ENCODE measurements around the gene GINS1.
A peak's percentile ranks its signal among the peaks of the same experiment; 100 is the strongest.
"Not testable (repeated sequence)": the region's sequence is repeated elsewhere in the genome, so short reads cannot be mapped to it uniquely, and the experiment has no call there.

The GINS1 gene

DNA sequence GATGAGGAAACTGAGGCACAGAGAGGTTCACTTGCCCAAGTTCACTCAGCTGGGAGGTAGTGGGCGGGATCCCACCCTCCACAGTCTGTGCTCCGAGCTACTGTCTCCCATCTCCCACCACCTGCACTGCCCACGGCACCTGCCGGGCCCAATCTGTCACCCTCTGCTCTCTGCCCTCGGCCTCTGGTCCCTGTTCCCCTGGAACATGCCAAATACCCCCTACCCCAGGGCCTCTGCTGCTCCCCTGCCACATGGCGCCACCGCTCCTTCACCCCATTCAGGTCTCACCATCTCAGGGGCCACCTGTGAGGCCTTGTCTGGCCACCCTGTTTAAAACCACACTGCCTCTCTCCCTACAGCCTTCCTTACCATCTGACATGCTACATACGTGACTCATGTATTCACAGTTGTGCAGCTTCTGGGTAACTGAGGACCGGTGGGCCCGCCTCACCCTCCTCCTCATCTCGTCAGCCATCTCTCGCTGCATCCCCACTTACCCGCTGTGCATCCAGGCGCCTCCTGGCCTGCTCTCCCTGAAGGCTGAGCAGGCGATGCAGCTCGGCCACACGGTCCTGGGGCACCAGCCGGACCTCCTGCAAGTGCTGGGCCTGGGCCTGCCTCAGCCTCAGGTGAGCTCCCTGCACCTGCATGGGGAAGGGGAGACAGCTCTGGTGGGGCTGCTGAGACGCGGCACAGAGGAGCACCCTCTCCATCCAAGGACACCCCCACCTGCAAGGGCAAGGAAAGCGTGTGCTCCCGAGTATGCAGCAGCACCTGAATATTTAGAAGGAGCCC lies 50.6 kb downstream of the GINS1 start:
- DNase-seq = no peak

DNA sequence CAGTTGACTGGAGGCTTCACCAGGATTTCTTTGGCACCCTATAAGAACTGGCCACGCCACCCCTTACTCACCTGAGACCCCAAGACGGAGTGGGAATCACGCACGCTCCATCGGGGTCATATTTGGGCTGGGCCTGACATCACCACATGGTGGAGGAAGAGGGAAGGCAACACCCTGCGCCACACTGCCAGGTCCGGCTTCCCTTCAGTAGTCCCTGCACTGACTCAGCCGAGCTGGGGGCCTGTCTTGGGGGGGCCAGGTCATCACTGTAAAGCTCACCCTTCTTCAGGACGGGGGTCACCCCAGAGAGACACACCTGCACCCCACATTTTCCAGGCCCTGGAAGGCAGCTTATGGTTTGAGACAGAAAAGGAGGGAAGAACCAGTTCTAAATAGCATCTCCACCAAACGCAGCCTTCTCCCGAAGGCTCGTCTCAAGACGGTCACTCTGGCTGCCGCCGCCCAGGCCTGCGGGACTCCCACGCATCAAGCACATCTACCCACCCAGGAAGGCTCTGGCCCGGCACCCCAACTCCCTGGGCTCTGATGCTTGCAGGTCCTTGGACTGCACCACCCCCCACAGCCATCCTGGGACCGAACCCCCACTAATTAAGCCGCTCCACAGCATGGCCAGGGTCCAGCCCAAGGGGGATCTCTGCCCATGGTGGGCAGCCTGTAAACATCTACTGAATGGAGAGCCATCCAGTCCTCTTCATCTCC lies 51.8 kb downstream of the GINS1 start:
- no peak for DNase-seq

DNA sequence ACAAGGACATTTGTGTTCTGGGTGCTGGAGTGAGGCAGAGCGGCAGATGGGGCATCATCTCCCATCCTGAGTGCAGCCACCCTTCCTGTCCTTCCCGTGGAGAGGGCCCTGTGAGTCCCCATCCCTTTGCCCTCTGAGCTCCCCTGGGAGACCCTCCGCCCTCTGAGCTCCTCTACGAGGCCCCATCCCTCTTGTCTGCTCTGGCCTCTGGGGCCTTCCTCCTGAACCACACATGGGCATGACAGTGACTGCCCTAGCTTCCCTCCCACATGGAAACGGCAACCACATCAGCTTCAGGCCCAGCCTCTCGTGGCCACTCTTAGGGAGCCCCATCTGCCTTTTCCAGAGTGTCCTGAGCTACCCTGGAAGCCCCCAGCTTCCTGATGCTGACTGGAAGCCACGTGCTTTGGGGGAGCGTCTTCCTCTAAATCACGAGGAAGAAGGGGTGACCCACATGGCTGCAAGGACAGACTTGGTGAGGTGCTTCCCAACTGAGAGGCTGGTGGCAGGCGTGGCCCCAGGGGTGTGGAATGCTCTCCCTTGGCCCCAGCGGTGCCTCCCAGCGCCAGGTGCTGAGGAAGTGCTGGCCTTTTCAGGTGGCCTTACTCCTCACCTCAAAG lies 52.6 kb downstream of the GINS1 start:
- DNase-seq = no peak

DNA sequence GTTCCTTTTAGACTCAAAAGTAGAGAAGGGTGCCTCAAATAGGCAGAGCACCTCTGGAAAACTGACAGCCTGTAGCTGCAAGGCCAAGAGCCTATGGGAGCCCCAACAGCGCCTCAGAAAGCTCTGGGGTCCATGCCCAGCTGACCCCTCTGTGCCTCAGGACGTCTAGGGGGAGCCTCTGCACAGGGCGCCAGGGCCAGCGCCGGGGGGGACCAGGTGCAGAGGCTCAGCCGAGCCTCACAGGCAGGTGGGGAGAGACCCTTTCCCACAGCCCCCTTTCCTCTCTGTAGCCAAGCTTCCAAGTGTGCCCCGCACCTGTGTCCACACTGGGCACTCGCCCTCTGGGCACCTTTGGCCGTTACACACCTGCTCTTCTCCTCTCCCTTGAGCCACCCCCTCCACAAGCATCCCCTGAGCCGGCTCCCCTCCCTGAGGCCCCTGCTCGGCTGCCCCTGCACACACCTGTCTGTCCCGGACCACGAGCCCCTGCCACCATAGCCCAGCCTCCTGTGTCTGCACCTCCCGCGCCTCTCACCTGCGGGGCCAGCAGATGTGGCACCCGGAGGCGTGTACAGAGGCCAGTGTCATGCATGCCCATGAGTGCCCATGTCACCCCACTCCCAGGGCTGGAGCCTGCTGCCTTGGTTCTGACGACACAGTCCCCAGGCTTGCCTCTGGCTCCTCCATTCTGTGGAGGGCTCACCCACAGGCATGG lies 53.2 kb downstream of the GINS1 start:
- no peak for DNase-seq

DNA sequence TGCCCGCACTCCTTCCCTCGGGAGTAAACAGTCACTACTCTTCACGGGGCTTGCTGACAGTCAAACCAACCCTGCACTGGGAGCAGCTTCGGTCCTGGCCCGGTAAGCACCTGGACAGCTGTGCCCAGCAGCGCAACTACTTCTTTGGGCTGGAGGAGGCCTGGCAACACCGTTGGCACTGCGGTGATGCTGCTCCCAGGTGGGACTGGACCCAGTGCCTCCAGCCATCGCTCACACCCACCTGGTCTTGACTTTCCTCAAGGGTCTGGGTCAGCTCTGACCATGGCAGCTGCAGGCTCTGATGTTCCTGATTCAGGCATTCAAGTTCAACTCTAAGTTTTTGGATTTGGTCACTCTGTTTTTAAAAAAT lies 53.8 kb downstream of the GINS1 start:
- DNase-seq = no peak

- no peak for DNase-seq
Observed at GRCh38 chr20:25461786-25462545, 54.5 kb downstream of the GINS1 start.

- DNase-seq = no peak
Observed at GRCh38 chr20:25464501-25465242, 57.2 kb downstream of the GINS1 start.

DNA sequence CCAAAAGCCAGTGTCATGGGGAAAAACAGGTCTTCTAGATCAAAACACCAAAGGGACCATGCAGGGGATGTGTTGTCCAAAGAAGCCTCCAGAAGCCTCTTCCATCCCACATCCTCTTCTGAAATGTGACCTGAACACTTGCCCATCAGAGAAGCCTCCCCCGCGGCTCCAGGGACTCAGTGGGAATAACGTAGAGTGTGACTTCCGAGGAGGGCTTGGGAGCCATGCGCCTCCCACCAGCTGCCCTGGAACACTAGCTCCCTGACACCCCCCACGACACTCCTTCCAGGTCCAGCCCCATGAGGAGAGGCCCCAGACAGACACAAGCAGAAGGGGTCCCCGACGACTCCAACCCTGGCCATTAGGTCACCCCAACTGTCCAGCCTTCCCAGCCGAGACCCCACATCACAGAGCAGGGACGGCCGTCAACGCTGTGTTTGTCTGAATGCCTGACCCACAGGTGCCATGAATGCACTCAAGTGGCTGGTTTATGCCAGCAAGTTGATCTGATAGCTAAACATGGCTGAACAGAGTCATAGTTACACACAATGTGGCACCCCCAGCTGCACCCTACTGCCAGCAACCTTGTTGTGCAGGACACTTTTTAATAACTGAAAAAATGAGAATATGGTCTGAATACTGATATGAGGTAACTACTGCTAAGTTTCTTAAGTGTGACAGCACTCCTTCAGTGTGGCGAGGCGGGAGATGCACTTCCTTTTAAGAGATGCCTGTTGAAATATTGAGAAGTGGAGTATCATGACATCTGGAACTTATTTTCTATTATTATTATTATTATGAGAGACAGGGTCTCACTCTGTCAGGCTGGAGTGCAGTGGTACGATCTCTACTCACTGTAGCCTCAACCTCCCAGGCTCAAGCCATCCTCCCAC lies 58.0 kb downstream of the GINS1 start:
- DNase-seq = no peak

DNA sequence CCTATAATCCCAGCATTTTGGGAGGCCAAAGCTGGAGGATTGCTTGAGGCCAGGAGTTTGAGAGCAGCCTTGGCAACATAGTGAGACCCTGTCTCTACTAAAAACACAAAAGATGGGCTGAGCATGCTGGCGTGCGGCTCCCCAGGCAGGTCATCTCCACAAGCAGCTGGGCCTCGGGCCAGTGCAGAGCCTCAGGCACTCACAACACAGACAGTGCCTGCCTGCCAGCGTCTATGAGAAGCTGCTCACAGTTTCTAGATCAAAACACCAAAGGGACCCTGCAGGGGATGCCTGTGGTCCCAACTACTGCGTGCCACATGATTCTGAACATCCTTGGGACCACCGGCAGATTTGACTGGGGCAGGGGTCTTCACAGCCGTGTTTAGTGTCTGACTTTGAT lies 59.4 kb downstream of the GINS1 start:
- no peak for DNase-seq

GRCh38 chr20:25467441-25467840 lies 60.0 kb downstream of the GINS1 start:
- DNase-seq = no peak

- no peak for DNase-seq
Observed at GRCh38 chr20:25468126-25469075, 60.9 kb downstream of the GINS1 start.

- no peak for DNase-seq
Observed at GRCh38 chr20:25469558-25469957, 62.1 kb downstream of the GINS1 start.

- DNase-seq = peak; percentile 51 to 59
Observed at GRCh38 chr20:25470045-25470444, 62.6 kb downstream of the GINS1 start.

DNA sequence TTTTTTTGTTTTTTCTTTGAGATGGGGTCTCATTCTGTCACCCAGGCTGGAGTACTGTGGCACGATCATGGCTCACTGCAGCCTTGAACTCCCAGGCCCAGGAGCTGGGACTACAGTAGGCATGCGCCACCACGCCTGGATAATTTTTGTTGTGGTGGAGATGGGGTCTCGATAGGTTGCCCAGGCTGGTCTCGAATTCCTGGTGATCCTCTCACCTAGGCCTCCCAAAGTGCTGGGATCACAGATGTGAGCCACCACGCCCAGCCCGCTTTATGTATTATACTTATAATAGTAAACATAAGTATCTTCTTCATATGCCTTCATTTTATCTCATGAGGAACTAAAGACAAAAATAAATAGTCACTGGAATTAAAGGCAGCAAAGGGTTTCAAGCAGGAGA lies 63.5 kb downstream of the GINS1 start:
- no peak for DNase-seq

GRCh38 chr20:25473297-25473696 lies 65.8 kb downstream of the GINS1 start:
- not testable (repeated sequence) for DNase-seq

- DNase-seq = no peak
Observed at GRCh38 chr20:25476106-25477013, 68.9 kb downstream of the GINS1 start.

DNA sequence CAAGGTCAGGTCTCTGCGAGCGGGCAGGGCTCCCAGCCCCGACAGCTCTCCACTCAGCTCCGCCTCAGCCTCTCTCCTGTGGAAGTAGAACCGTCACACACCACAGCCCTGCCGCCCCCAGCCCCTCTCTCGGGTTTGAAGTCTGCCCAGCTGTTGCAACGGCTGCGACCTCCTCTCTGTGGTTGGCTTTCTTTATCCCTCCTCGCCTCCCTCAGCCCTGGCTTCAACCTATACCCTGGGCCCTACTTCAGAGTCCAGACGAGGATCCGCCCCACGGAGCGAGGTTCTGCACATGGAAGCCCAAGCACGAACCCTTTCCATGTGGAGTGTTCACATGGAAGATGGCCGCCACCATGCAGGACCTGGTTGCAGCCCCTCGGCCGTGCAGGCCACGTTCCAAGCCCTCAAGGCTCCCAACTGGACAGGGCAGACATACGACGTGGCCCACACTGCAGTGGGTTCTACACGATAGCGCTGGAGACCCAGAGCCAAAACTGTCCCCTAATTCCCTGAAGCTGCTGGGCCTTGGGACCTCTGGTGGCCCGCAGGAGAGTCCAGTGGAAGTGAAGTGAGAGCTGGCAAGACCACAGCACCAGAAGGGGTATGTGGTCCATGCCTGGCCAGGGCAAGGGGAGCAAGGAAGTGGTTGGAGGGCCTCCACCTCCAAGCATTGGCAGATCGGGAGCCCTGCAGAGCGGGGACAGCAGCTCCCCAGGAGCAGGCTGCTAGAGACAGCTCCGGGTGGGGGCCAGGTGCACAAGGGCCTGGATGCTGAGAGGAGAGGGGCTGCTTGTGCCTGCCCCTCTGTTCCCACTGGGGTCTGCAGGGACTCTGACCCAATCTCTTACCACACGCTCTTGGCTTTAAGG lies 69.8 kb downstream of the GINS1 start:
- DNase-seq = no peak
